HepG2 (cell line): Measurements from ENCODE around the gene SLC6A8. TPM values are rescaled to one million over a fixed set of nuclear protein-coding genes. Genes with fewer than 3 reads are reported as not detected.

Source experiments
- ATAD3A ChIP-seq: sonication (generic); formaldehyde crosslinking; IDR thresholded peaks from 2 replicates; pipeline ENCODE4 v1.4.0; 2020; ENCODE audit warnings: missing genetic modification reagents
- CCDC6 ChIP-seq: sonication (generic); formaldehyde crosslinking; IDR thresholded peaks from 2 replicates; pipeline ENCODE4 v1.8.1; 2022; ENCODE audit warnings: mild to moderate bottlenecking, missing genetic modification reagents, moderate library complexity
- CREM ChIP-seq, 2 experiments: sonication (generic) in 1 of 2; formaldehyde crosslinking in 1 of 2; IDR thresholded peaks; 2 replicates each; pipeline versions ENCODE4 v1.4.0 to v1.6.1; 2016 to 2020; ENCODE audit warnings: antibody characterized with exemption in 1 of 2, mild to moderate bottlenecking in 1 of 2, missing genetic modification reagents in 1 of 2
- GATAD1 ChIP-seq: IDR thresholded peaks from 2 replicates; pipeline ENCODE4 v1.6.1; 2016; ENCODE audit warnings: missing genetic modification reagents, missing compliant biosample characterization
- GLMP ChIP-seq: sonication (generic); formaldehyde crosslinking; IDR thresholded peaks from 2 replicates; pipeline ENCODE4 v1.9.0; 2021; ENCODE audit warnings: missing genetic modification reagents, mild to moderate bottlenecking, borderline replicate concordance
- GPBP1L1 ChIP-seq: sonication (generic); formaldehyde crosslinking; IDR thresholded peaks from 2 replicates; pipeline ENCODE4 v1.5.0; 2020; ENCODE audit warnings: mild to moderate bottlenecking, missing genetic modification reagents
- HOXA9 ChIP-seq: sonication (generic); formaldehyde crosslinking; IDR thresholded peaks from 2 replicates; pipeline ENCODE4 v1.8.1; 2022; ENCODE audit warnings: missing genetic modification reagents, mild to moderate bottlenecking, moderate library complexity, borderline replicate concordance
- MTA3 ChIP-seq: sonication (generic); formaldehyde crosslinking; IDR thresholded peaks from 2 replicates; pipeline ENCODE4 v1.4.0; 2020; ENCODE audit warnings: missing genetic modification reagents
- NCOR1 ChIP-seq: fragments of 200-600 bp; sonication (generic); IDR thresholded peaks from 2 replicates; pipeline ENCODE4 v1.7.0; 2017; ENCODE audit warnings: antibody characterized with exemption, low read length, borderline replicate concordance
- RARA ChIP-seq: IDR thresholded peaks from 2 replicates; pipeline ENCODE4 v1.6.1; 2016; ENCODE audit warnings: missing genetic modification reagents, missing compliant biosample characterization
- SMC3 ChIP-seq: IDR thresholded peaks from 2 replicates; pipeline ENCODE4 v1.6.1; 2011; ENCODE audit warnings: low read length, improper control_type of control experiment
- SOX5 ChIP-seq: IDR thresholded peaks from 2 replicates; pipeline ENCODE4 v1.6.1; 2016; ENCODE audit warnings: borderline replicate concordance
- STAT5B ChIP-seq: sonication (generic); formaldehyde crosslinking; IDR thresholded peaks from 2 replicates; pipeline ENCODE4 v1.4.0; 2020; ENCODE audit warnings: missing genetic modification reagents
- TRIM24 ChIP-seq: sonication (generic); formaldehyde crosslinking; IDR thresholded peaks from 2 replicates; pipeline ENCODE4 v1.8.0; 2022; ENCODE audit warnings: mild to moderate bottlenecking, missing genetic modification reagents
- ZBTB25 ChIP-seq: IDR thresholded peaks from 2 replicates; pipeline ENCODE4 v1.6.1; 2018; ENCODE audit warnings: missing genetic modification reagents
- ZBTB42 ChIP-seq: sonication (generic); formaldehyde crosslinking; IDR thresholded peaks from 2 replicates; pipeline ENCODE4 v1.5.0; 2020; ENCODE audit warnings: mild to moderate bottlenecking, missing genetic modification reagents
- ZFP91 ChIP-seq: sonication (generic); formaldehyde crosslinking; IDR thresholded peaks from 2 replicates; pipeline ENCODE4 v1.9.0; 2022; ENCODE audit warnings: missing genetic modification reagents, mild to moderate bottlenecking, borderline replicate concordance
- ZNF230 ChIP-seq: sonication (generic); formaldehyde crosslinking; IDR thresholded peaks from 2 replicates; pipeline ENCODE4 v1.4.0; 2020; ENCODE audit warnings: mild to moderate bottlenecking, missing genetic modification reagents
- ZNF33A ChIP-seq: sonication (generic); formaldehyde crosslinking; IDR thresholded peaks from 2 replicates; pipeline ENCODE4 v1.5.1; 2020; ENCODE audit warnings: missing genetic modification reagents, mild to moderate bottlenecking, moderate library complexity, borderline replicate concordance
- ZNF564 ChIP-seq: sonication (generic); formaldehyde crosslinking; IDR thresholded peaks from 2 replicates; pipeline ENCODE4 v1.8.1; 2023; ENCODE audit warnings: mild to moderate bottlenecking, missing genetic modification reagents
- ZNF672 ChIP-seq: sonication (generic); formaldehyde crosslinking; IDR thresholded peaks from 2 replicates; pipeline ENCODE4 v1.8.1; 2022; ENCODE audit warnings: missing genetic modification reagents
- ZNF816 ChIP-seq: sonication (generic); formaldehyde crosslinking; IDR thresholded peaks from 2 replicates; pipeline ENCODE4 v1.8.0; 2022; ENCODE audit warnings: missing genetic modification reagents, mild to moderate bottlenecking, borderline replicate concordance
- polyA plus RNA-seq, 8 experiments: library from polyadenylated mRNA; depleted of rRNA in 3 of 8; stranded (reverse) in 7 of 8; unstranded in 1 of 8; fragments of >200 nt; fragmentation: Illumina TruSeq in 4 of 8; extraction: Trizol in 4 of 8; gene quantifications; 2 replicates each; pipeline versions ENCODE4 v1.2.1 to v1.2.3, GENCODE V29; 2011 to 2016; ENCODE audit warnings: low read depth in 4 of 8, missing spikeins in 1 of 8, mixed read lengths in 1 of 8; ENCODE audit not compliant: insufficient read depth in 1 of 8
- total RNA-seq, 5 experiments: library from RNA; depleted of rRNA; stranded (reverse); fragments of >200 nt; fragmentation: Illumina TruSeq; extraction: Trizol; gene quantifications; 2 replicates each; pipeline ENCODE4 v1.2.3, GENCODE V29; 2016; ENCODE audit warnings: low read depth in 1 of 5
- TF ChIP-seq, protein P1 (sequence below): sonication (generic); formaldehyde crosslinking; IDR thresholded peaks from 2 replicates; pipeline ENCODE4 v1.4.0; 2020; ENCODE audit warnings: missing genetic modification reagents

Gene SLC6A8
- total and polyA plus RNA-seq, 2 of the 13 experiments (the other 11 are each of a cell fraction or from before 2014, with no cell fraction given) = 13.9 to 176 TPM

DNA sequence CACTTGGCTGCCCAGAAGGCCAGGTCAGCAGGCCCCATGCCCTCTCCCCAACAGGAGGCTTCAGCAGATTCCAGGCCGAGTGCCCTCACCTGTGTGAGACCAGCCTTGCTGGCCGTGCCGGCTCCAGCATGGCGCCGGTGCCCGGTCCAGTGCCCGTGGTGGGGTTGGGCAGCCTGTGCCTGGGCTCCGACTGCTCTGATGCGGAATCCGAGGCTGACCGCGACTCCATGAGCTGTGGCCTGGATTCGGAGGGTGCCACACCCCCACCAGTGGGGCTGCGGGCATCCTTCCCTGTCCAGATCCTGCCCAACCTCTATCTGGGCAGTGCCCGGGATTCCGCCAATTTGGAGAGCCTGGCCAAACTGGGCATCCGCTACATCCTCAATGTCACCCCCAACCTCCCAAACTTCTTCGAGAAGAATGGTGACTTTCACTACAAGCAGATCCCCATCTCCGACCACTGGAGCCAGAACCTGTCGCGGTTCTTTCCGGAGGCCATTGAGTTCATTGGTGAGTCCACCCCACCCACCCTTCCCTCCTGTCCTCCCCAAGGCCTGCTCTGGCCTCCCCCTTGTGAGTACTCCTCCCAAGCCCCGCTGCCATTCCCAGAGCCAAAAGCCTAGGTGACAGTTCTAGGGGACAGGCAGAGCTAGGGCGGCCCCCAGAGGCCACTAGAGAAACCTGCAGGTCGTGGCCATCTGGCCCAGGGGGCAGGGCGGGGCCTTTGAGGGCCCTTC lies 38.4 kb upstream of the SLC6A8 start (continued):
- no peak for TF ChIP-seq ZFP91 (CRISPR knock-in tag)
- no peak for TF ChIP-seq RARA (CRISPR knock-in tag)
- no peak for TF ChIP-seq HOXA9 (CRISPR knock-in tag)
- TF ChIP-seq, protein P1, sequence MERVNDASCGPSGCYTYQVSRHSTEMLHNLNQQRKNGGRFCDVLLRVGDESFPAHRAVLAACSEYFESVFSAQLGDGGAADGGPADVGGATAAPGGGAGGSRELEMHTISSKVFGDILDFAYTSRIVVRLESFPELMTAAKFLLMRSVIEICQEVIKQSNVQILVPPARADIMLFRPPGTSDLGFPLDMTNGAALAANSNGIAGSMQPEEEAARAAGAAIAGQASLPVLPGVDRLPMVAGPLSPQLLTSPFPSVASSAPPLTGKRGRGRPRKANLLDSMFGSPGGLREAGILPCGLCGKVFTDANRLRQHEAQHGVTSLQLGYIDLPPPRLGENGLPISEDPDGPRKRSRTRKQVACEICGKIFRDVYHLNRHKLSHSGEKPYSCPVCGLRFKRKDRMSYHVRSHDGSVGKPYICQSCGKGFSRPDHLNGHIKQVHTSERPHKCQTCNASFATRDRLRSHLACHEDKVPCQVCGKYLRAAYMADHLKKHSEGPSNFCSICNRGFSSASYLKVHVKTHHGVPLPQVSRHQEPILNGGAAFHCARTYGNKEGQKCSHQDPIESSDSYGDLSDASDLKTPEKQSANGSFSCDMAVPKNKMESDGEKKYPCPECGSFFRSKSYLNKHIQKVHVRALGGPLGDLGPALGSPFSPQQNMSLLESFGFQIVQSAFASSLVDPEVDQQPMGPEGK (CRISPR knock-in tag) = peak; percentile 15; the same call in 1 of the 2 replicates
- TF ChIP-seq TRIM24 (CRISPR knock-in tag) = no peak
- TF ChIP-seq ZBTB42 (CRISPR knock-in tag) = no peak
- no peak for TF ChIP-seq STAT5B (CRISPR knock-in tag)
- TF ChIP-seq ZNF672 = no peak
- TF ChIP-seq CCDC6 (CRISPR knock-in tag) = no peak
- TF ChIP-seq ZNF230 = no peak
- no peak for TF ChIP-seq MTA3
- TF ChIP-seq CREM (IDR thresholded peaks at IDR 0.05) = no peak
- no peak for TF ChIP-seq CREM (CRISPR knock-in tag; IDR thresholded peaks at IDR 0.05)
- TF ChIP-seq GPBP1L1 (CRISPR knock-in tag) = no peak
- no peak for TF ChIP-seq ATAD3A (CRISPR knock-in tag)
- TF ChIP-seq ZNF33A (CRISPR knock-in tag) = no peak
- no peak for TF ChIP-seq ZNF564 (CRISPR knock-in tag)
- TF ChIP-seq ZNF816 (CRISPR knock-in tag) = no peak
- peak; percentile 35; the same call in 1 of the 2 replicates for TF ChIP-seq SMC3
- no peak for TF ChIP-seq GLMP (CRISPR knock-in tag)
- TF ChIP-seq SOX5 (CRISPR knock-in tag) = no peak
- no peak for TF ChIP-seq ZBTB25 (CRISPR knock-in tag)
- TF ChIP-seq NCOR1 = no peak
- no peak for TF ChIP-seq GATAD1
